Ascending aorta (tissue), 2 donors: ENCODE measurements around the gene SULT1C2. TPM values are rescaled to one million over a fixed set of nuclear protein-coding genes. Genes with fewer than 3 reads are reported as not detected.

Experiments
- DNase-seq, 2 donors: peaks; one replicate each; pipeline ENCODE4 v3.0.0-alpha.2; 2019; ENCODE audit warnings: low spot score in 2 of 2
- H3K27ac ChIP-seq, 2 donors: fragments of 200-600 bp; sonication (generic); one replicate each; pipeline ENCODE4 v1.5.1; 2016 to 2017; ENCODE audit warnings: mild to moderate bottlenecking in 1 of 2
- H3K27me3 ChIP-seq: fragments of 200-600 bp; sonication (generic); one replicate; pipeline ENCODE4 v1.5.1; 2017
- H3K36me3 ChIP-seq, 2 donors: fragments of 200-600 bp; sonication (generic); one replicate each; pipeline ENCODE4 v1.5.1; 2016
- H3K4me1 ChIP-seq, 2 donors: fragments of 200-600 bp; sonication (generic); one replicate each; pipeline ENCODE4 v1.5.1; 2016 to 2017; ENCODE audit warnings: mild to moderate bottlenecking in 1 of 2
- H3K4me3 ChIP-seq, 2 donors: fragments of 200-600 bp; sonication (generic); one replicate each; pipeline ENCODE4 v1.5.1; 2016 to 2017; ENCODE audit warnings: mild to moderate bottlenecking in 1 of 2
- H3K9me3 ChIP-seq, 2 donors: fragments of 200-600 bp; sonication (generic); one replicate each; pipeline ENCODE4 v1.5.1; 2016
- intact Hi-C: fragments of 100-400 bp; cut with DNase I; formaldehyde crosslinking; loops from one replicate; pipeline ENCODE4 v1.15.1; 2023
- total RNA-seq: library from RNA; depleted of rRNA; stranded (reverse); fragments of >200 nt; gene quantifications from one replicate; pipeline ENCODE4 v1.1.0, GENCODE V29; 2016
- TF ChIP-seq, protein P1 (sequence below), 3 experiments: fragments of 200-600 bp in 2 of 3; fragments of 450-650 bp in 1 of 3; sonication (generic) in 2 of 3; IDR thresholded peaks; one replicate each; pipeline ENCODE4 v1.5.1; 2016 to 2019; ENCODE audit warnings: antibody characterized with exemption in 3 of 3, mild to moderate bottlenecking in 1 of 3, moderate library complexity in 1 of 3

SULT1C2 gene
- total RNA-seq, 1 donor from 2014 or later: not detected

DNA sequence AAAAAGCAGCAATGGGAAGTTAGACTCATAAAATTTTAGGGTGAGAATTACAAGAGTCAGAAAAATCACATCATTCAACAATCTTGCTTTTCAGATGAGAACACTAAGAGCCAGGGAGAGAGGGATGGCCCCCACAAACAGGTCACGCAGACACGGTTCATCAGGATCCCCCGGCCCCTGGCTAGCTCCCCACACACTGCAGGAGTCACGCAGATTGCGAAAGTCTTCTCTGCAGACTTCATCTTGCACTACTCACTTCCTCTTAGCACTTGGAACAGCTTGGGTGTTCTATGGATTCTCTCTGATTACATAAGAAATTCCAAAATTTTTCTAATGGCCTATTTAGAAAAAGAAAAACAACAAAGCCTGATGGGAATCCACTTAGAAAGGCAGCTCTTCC lies 21.6 kb upstream of the SULT1C2 start:
- intact Hi-C loops: no loop called here
- H3K4me3 ChIP-seq: no peak overlapping the region
- DNase-seq: no peak
- TF ChIP-seq, protein P1, sequence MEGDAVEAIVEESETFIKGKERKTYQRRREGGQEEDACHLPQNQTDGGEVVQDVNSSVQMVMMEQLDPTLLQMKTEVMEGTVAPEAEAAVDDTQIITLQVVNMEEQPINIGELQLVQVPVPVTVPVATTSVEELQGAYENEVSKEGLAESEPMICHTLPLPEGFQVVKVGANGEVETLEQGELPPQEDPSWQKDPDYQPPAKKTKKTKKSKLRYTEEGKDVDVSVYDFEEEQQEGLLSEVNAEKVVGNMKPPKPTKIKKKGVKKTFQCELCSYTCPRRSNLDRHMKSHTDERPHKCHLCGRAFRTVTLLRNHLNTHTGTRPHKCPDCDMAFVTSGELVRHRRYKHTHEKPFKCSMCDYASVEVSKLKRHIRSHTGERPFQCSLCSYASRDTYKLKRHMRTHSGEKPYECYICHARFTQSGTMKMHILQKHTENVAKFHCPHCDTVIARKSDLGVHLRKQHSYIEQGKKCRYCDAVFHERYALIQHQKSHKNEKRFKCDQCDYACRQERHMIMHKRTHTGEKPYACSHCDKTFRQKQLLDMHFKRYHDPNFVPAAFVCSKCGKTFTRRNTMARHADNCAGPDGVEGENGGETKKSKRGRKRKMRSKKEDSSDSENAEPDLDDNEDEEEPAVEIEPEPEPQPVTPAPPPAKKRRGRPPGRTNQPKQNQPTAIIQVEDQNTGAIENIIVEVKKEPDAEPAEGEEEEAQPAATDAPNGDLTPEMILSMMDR (IDR thresholded peaks at IDR 0.05): no peak
- H3K27ac ChIP-seq: peak overlapping the region; percentile 56 to 59
- H3K27me3 ChIP-seq: no peaks in the 10 kb centered on the region
- no peaks in the 10 kb centered on the region for H3K36me3 ChIP-seq
- H3K4me1 ChIP-seq: peaks cover 2 to 4% of the 10 kb centered on the region in 2 donors
- no peaks in the 10 kb centered on the region for H3K9me3 ChIP-seq

DNA sequence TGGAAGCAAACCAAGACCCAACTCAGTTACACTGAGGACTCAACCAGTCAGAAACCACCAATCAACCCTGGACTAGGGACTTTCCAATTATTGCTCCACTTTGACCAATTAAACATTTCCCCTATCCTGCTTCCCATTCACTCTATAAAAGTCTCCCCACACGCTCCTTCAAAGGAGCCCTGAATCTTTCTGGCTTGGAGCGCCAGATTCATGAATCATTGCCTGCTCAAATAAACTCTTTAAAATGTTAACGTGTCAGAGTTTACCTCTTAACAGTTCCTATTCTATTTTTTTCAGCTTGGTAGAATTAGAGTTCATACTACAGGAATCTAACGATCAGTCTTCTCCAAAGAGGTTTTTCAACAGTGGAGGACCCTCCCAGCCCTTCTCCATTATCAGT lies 20.7 kb upstream of the SULT1C2 start:
- H3K27me3 ChIP-seq: no peaks in the 10 kb centered on the region
- DNase-seq: no peak
- no peaks in the 10 kb centered on the region for H3K9me3 ChIP-seq
- H3K36me3 ChIP-seq: no peaks in the 10 kb centered on the region
- TF ChIP-seq, protein P1 (IDR thresholded peaks at IDR 0.05): no peak
- no peak overlapping the region for H3K4me3 ChIP-seq
- peaks cover 2 to 4% of the 10 kb centered on the region in 2 donors for H3K4me1 ChIP-seq
- intact Hi-C loops: no loop called here
- H3K27ac ChIP-seq: peak overlapping the region; percentile 56 to 59

DNA sequence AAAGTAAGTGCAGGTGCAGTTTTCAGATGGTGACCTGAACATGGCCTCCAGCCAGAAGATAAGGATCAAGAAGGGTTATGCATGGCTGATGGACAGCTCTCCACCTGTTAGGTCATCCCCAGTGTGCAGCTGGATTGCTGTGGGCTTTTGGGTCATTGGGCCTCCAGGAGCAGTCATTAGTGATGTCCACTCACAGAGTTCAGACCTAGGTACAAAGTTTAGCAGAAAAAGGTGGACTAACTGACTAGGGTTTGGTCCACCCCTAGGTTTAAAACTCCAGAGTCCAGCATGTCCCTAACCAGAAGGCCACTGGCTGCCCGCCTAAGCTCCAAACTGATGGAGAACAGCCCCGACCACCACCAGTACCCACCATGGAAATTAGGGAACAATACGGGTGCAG lies 18.3 kb upstream of the SULT1C2 start:
- Histone ChIP-seq H3K36me3 (no peaks in the 10 kb centered on the region), H3K4me3 (no peak overlapping the region), H3K27ac (no peak overlapping the region), H3K27me3 (no peaks in the 10 kb centered on the region), H3K9me3 (no peaks in the 10 kb centered on the region), H3K4me1 (peaks cover 2 to 4% of the 10 kb centered on the region in 2 donors)
- intact Hi-C loops: no loop called here
- TF ChIP-seq, protein P1 (IDR thresholded peaks at IDR 0.05): no peak
- no peak for DNase-seq

DNA sequence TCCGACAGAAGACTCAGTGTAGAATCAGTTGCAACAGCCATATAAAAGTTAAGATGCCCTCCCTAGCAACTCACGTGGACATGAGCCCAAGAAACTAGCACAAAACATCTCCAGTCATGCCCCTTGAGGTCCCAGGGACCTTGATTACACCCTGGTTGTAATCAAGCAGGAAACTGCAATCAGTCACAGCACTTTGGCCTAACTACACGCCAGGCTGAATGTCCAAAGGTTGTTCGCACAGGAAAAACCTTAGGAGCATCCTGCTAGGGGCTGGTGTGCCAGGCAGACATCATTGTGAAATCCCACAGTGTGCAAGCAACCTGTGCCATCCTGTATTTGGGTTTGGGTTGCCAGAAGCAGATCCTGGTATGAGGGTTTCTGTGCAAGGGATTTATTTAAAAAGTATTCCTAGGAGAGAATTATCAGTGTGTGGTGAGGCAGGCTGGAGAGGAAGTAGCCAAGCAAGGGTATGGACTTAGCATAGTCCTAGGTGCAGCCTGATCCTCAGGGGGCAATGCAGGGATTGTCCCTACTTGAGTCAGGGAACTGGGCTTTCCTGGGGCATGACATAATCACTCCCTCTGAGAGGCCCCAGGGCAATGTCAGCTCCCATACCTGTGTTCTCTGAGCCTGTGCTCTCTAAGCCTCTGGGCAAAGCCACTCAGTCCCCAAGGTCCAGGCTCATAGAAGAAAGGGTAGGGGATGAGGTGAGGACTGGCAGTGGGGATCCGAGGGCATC lies 17.8 kb upstream of the SULT1C2 start:
- H3K4me1 ChIP-seq: peaks cover 2 to 4% of the 10 kb centered on the region in 2 donors
- H3K4me3 ChIP-seq: no peak overlapping the region
- H3K27me3 ChIP-seq: no peaks in the 10 kb centered on the region
- DNase-seq: no peak
- intact Hi-C loops: no loop called here
- peak overlapping the region; percentile 29 to 53 for H3K27ac ChIP-seq
- TF ChIP-seq, protein P1 (IDR thresholded peaks at IDR 0.05): no peak
- no peaks in the 10 kb centered on the region for H3K36me3 ChIP-seq
- H3K9me3 ChIP-seq: no peaks in the 10 kb centered on the region

GRCh38 chr2:108271691-108272253 lies 16.9 kb upstream of the SULT1C2 start:
- Histone ChIP-seq H3K4me3 (peak overlapping the region; percentile 20 to 54), H3K36me3 (no peaks in the 10 kb centered on the region), H3K27me3 (no peaks in the 10 kb centered on the region), H3K27ac (peak overlapping the region; percentile 29 to 53), H3K9me3 (no peaks in the 10 kb centered on the region), H3K4me1 (peaks cover 2 to 4% of the 10 kb centered on the region in 2 donors)
- intact Hi-C loops: no loop called here
- TF ChIP-seq, protein P1 (IDR thresholded peaks at IDR 0.05): no peak
- DNase-seq: no peak
